Raji (cell line): Measurements from ENCODE around the gene LRRC9.

Experiments used
- POLR2A ChIP-seq: IDR thresholded peaks from 2 replicates; pipeline ENCODE4 v1.6.1; 2011; ENCODE audit warnings: low read depth, low read length, control low read depth; ENCODE audit not compliant: insufficient read depth

The LRRC9 gene

GRCh38 chr14:60092526-60092920, 172.6 kb downstream of the LRRC9 start:
- no peak for TF ChIP-seq POLR2A

DNA sequence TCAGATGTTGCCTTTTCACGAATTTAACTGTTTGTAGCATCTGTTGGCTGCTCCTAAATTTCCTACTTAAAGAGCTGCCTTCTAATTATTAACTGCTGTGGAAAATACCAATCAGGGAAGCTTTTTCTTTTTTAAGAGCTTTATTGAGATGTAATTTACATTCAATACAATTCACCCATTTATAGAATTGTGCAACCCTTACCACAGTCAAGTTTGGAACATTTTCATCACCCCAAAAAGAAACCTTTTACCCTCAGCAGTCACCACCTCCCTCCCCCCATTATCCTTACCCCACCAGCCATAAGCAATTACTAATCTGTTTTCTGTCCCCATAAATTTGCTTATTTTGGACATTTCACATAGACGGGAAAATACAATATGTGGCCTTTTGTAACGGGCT, 173.1 kb downstream of the LRRC9 start:
- no peak for TF ChIP-seq POLR2A

DNA sequence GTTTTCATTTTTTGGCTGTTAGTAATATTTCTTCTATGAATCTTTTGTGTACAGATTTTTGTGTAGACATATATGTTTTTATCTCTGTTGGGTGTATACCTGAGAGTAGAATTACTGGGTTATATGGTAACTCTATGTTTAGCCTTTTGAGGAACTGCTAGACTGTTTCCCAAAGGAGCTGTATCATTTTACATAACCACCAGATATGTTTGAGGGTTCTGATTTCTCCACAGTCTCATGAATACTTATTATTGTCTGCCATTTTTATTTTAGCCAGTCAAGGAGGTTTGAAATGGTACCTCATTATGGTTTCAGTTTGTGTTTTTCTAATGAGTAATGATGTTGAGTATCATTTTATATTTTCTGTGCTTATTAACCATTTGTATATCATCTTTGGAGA, 173.7 kb downstream of the LRRC9 start:
- no peak for TF ChIP-seq POLR2A

DNA sequence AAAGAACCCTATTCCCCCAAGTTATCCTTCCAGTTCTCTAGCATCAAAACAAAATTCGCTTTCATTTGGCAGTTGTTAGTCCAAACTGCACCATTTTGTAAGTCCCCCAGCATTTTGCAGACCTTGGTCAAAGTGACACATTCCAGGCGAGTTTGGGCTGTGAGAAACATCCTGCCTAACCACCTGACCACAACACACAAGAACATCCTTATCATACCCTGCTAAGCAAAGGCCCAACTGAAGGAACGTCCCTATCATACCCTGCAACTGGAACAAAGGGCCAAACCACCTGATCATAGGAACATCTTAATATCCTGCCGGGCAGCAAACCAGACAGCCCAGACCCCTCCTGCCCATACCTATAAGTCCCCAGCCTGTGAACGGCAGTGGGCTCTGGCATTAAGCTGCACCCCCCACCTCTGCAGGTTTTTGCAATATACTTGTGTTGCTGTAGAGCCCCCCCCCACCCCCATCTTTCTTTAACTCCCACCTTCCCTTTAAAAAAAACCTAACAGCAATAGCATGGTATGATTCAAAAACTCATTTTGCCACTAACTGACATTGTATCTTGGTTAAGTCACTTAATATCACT, 174.5 kb downstream of the LRRC9 start:
- TF ChIP-seq POLR2A, result no peak

DNA sequence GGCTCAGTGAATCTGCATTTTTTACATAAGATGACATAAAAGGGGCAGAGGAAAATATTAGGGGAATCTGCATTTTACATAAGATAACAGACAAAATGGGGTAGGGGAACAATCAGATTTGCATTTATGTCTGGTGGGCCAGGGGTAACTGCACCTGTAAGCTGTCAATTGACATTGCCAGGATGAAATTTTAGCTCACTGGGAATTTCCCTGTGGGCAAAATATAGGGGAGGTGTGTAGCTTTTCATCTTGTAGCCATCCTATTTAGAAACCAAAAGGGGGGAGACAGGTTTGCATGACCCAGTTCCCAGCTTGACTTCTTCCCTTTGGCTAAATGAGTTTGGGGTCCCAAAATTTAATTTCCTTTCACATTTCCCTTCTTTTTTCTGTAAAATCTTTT, 175.3 kb downstream of the LRRC9 start:
- no peak for TF ChIP-seq POLR2A

- TF ChIP-seq POLR2A, result no peak
These were observed 176.0 kb downstream of the LRRC9 start for GRCh38 chr14:60095781-60096450.

DNA sequence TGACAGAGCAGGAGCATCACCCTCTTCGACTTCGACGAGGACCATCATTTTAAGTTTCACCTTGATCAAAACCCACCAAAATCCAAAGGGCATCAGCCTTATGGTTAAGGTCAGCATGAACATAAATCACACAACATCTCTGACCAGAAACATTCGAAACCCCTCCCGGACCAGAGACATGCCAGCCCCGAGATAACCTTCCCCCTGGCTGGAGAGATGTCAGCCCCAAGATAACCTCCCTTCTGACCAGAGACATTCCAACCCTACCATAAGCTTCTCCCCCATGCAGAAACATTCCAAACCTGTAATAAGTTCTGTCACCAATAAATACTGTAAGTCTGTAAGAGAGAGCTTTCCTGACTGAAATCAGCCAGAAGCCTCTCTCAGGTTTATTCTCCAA, 178.0 kb downstream of the LRRC9 start:
- no peak for TF ChIP-seq POLR2A

DNA sequence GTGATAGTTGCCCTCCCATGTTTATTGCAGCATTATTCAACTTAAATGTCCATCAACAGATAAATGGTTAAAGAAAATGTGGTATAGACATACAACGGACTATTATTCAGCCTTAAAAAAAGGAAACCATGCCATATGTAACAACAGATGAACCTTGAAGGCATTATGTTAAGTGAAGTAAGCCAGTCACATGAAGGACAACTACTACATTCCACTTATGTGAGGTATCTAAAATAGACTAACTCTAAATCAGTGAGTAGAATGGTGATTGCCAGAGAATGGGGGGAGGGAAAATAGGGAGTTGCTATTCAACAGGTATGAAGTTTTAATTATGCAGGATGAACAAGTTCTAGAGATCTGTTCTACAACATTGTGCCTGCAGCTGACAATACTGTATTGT, 181.8 kb downstream of the LRRC9 start:
- no peak for TF ChIP-seq POLR2A

DNA sequence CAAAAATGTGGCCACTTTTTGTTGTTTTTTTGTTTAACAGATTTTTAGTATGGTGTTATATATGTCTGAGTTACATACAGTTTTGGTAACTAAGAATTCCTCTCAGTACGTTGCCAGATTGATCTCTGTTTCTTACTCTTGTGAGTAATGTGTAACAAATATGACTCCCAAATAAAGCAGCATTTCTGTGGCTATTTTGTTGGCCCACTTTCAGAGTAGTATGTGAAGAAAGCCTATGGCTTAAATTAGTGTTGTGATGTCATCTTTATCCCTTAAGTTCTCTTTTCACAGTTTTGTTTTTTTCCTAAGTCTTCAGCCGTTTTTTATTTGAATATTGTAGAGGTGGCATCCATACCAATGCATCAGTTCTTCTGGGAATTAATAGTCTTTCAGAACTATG, 182.4 kb downstream of the LRRC9 start:
- no peak for TF ChIP-seq POLR2A

- TF ChIP-seq POLR2A, result no peak
These were observed 186.4 kb downstream of the LRRC9 start for GRCh38 chr14:60106339-60106738.

- no peak for TF ChIP-seq POLR2A
These were observed 187.5 kb downstream of the LRRC9 start for GRCh38 chr14:60107477-60107876.

GRCh38 chr14:60111732-60112131, 191.8 kb downstream of the LRRC9 start:
- no peak for TF ChIP-seq POLR2A
